GM21717 (cell line): ENCODE results near the gene EPHA8.

Experiments used
- ATAC-seq: cut with Tn5 transposase; IDR thresholded peaks from one replicate; pipeline ENCODE4 v1.9.1; 2021; ENCODE audit warnings: mild to moderate bottlenecking, moderate library complexity; ENCODE audit not compliant: unreplicated experiment

Gene EPHA8

GRCh38 chr1:22588899-22589422, 25.7 kb downstream of the EPHA8 start:
- no peak for ATAC-seq

GRCh38 chr1:22591576-22591975, 28.3 kb downstream of the EPHA8 start:
- no peak for ATAC-seq

- ATAC-seq, result no peak
These were observed 28.8 kb downstream of the EPHA8 start for GRCh38 chr1:22592051-22592450.

GRCh38 chr1:22592919-22593790, 29.9 kb downstream of the EPHA8 start:
- ATAC-seq, result no peak

- ATAC-seq, result no peak
These were observed 31.1 kb downstream of the EPHA8 start for GRCh38 chr1:22594396-22594795.

GRCh38 chr1:22595108-22595507, 31.8 kb downstream of the EPHA8 start:
- ATAC-seq, result no peak

GRCh38 chr1:22597301-22597965, 34.1 kb downstream of the EPHA8 start:
- no peak for ATAC-seq

- no peak for ATAC-seq
These were observed 34.7 kb downstream of the EPHA8 start for GRCh38 chr1:22597996-22598395.

- no peak for ATAC-seq
These were observed 35.4 kb downstream of the EPHA8 start for GRCh38 chr1:22598736-22599135.

- no peak for ATAC-seq
These were observed 37.0 kb downstream of the EPHA8 start for GRCh38 chr1:22600071-22600816.

- ATAC-seq, result no peak
These were observed 37.7 kb downstream of the EPHA8 start for GRCh38 chr1:22600817-22601605.

GRCh38 chr1:22601610-22602009, 38.3 kb downstream of the EPHA8 start:
- ATAC-seq, result no peak

GRCh38 chr1:22602060-22602740, 38.9 kb downstream of the EPHA8 start:
- no peak for ATAC-seq

- ATAC-seq, result no peak
These were observed 42.9 kb downstream of the EPHA8 start for GRCh38 chr1:22606161-22606560.

GRCh38 chr1:22607154-22607553, 43.9 kb downstream of the EPHA8 start:
- no peak for ATAC-seq

- no peak for ATAC-seq
These were observed 45.1 kb downstream of the EPHA8 start for GRCh38 chr1:22608361-22608760.

GRCh38 chr1:22609291-22609690, 46.0 kb downstream of the EPHA8 start:
- ATAC-seq, result no peak

GRCh38 chr1:22611530-22611947, 48.2 kb downstream of the EPHA8 start:
- no peak for ATAC-seq

GRCh38 chr1:22612671-22613571, 49.6 kb downstream of the EPHA8 start:
- ATAC-seq, result no peak
